ENCODE measurements around the gene RHPN2. TPM values are rescaled to one million over a fixed set of nuclear protein-coding genes. Genes with fewer than 3 reads are reported as not detected.

The RHPN2 gene
- total RNA-seq, 1 experiment from 2014 or later: 32.8 TPM

DNA sequence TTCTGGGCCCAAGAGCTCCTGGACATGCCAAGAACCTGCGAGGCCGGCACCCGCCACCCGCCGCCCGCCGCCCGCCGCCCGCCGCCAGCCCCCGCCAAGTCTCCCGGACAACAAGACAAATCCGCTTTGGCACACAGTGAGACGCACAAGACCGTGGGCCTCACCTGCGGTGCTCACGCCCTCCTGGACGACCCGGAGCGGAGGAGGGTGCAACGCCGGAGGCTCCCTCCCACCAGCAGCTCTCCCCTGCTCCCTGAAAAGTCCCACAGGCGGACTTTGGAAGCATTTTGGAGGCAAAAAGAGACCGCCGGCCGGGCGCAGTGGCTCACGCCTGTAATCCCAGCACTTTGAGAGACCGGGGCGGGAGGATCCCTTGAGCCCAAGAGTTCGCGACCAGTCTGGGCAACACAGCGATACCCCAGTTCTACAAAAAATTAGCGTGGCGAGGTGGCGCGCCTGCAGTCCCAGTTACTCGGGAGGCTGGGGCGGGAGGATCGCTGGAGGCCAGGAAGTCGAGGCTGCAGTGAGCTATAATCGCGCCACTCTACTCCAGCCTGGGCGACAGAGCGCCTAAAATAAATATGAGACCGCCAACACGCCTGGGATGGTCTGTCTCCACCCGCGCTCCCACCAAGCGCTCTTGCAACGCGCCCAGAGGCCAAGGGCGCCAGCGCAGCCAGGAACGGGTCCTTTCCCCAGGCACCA lies 783 bp downstream of the RHPN2 start:
- Histone ChIP-seq H3K9me2 (replicated peaks; ENCODE audit: low read length) (no peaks in the 10 kb centered on the region), H3K36me3 (ENCODE audit: low read depth, low read length) (no peaks in the 10 kb centered on the region), H3K4me3 (ENCODE audit: low read length) (peak overlapping the region; percentile 93), H3K27ac (ENCODE audit: low read length) (no peak overlapping the region), H3K79me2 (ENCODE audit: low read length) (peaks cover 53% of the 10 kb centered on the region), H3K9ac (ENCODE audit: low read length) (peak overlapping the region; percentile 83), H3F3A (ENCODE audit: low read length, unreplicated experiment) (no peaks in the 10 kb centered on the region), H2AFZ (ENCODE audit: low read length) (no peak overlapping the region), H3K4me2 (ENCODE audit: low read length) (peak overlapping the region; percentile 93), H3K9me3 (ENCODE audit: low read length) (no peaks in the 10 kb centered on the region), H3K27me3 (ENCODE audit: low read length) (no peaks in the 10 kb centered on the region), H3K4me1 (ENCODE audit: insufficient read depth, low read length) (peaks cover 7% of the 10 kb centered on the region), H4K20me1 (ENCODE audit: low read length) (peaks cover 30% of the 10 kb centered on the region)
- TF ChIP-seq, protein P1, sequence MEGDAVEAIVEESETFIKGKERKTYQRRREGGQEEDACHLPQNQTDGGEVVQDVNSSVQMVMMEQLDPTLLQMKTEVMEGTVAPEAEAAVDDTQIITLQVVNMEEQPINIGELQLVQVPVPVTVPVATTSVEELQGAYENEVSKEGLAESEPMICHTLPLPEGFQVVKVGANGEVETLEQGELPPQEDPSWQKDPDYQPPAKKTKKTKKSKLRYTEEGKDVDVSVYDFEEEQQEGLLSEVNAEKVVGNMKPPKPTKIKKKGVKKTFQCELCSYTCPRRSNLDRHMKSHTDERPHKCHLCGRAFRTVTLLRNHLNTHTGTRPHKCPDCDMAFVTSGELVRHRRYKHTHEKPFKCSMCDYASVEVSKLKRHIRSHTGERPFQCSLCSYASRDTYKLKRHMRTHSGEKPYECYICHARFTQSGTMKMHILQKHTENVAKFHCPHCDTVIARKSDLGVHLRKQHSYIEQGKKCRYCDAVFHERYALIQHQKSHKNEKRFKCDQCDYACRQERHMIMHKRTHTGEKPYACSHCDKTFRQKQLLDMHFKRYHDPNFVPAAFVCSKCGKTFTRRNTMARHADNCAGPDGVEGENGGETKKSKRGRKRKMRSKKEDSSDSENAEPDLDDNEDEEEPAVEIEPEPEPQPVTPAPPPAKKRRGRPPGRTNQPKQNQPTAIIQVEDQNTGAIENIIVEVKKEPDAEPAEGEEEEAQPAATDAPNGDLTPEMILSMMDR (conservative IDR thresholded peaks at IDR 0.05; ENCODE audit: low read depth, low read length): no peak
- TF ChIP-seq EZH2 (IDR thresholded peaks at IDR 0.05; ENCODE audit: low read length, unreplicated experiment) (no peak), EZH2phosphoT487 (IDR thresholded peaks at IDR 0.05; ENCODE audit: borderline replicate concordance, low read length) (no peak)
- ATAC-seq (peak; percentile 18), DNase-seq (no peak)
- intact Hi-C loops (cut with micrococcal nuclease): no loop called here
- POLR2A ChIA-PET (ENCODE audit: unreplicated experiment): no interaction called here
- CTCF ChIA-PET: no interaction called here
- no TSS peak for BruUV-seq (replicated peaks)

DNA sequence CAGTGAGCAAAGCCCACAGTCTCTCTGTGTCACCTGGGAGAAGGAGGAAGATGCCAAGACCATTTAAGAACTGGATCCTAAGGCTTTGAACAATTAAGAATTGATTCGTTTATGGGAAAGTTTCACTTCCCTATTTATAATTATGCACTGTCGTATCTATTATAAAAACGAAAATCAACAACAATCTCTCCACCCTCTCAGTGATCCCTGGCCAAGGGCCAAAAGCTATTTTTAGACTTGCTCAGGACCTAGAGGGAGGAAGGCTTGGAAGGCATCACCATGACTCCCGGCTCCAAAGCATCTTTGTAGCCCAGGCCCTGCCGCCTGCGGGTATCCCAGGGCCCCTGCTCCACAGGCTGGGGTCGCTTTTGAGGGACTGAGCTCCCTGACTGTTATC lies 1.3 kb downstream of the RHPN2 start:
- intact Hi-C loops (cut with micrococcal nuclease): no loop called here
- no TSS peak for BruUV-seq (replicated peaks)
- Histone ChIP-seq H3K4me3 (ENCODE audit: low read length) (peak overlapping the region; percentile 93), H4K20me1 (ENCODE audit: low read length) (peaks cover 30% of the 10 kb centered on the region), H3K9me2 (replicated peaks; ENCODE audit: low read length) (no peaks in the 10 kb centered on the region), H3K9me3 (ENCODE audit: low read length) (no peaks in the 10 kb centered on the region), H3K4me2 (ENCODE audit: low read length) (peak overlapping the region; percentile 93), H3K4me1 (ENCODE audit: insufficient read depth, low read length) (peaks cover 7% of the 10 kb centered on the region), H3K27me3 (ENCODE audit: low read length) (no peaks in the 10 kb centered on the region), H2AFZ (ENCODE audit: low read length) (no peak overlapping the region), H3K9ac (ENCODE audit: low read length) (peak overlapping the region; percentile 40), H3K36me3 (ENCODE audit: low read depth, low read length) (no peaks in the 10 kb centered on the region), H3K79me2 (ENCODE audit: low read length) (peaks cover 58% of the 10 kb centered on the region), H3F3A (ENCODE audit: low read length, unreplicated experiment) (no peaks in the 10 kb centered on the region), H3K27ac (ENCODE audit: low read length) (no peak overlapping the region)
- ATAC-seq (no peak), DNase-seq (peak; percentile 43)
- POLR2A ChIA-PET (ENCODE audit: unreplicated experiment): no interaction called here
- CTCF ChIA-PET: no interaction called here
- TF ChIP-seq EZH2 (IDR thresholded peaks at IDR 0.05; ENCODE audit: low read length, unreplicated experiment) (no peak), EZH2phosphoT487 (IDR thresholded peaks at IDR 0.05; ENCODE audit: borderline replicate concordance, low read length) (no peak)
- TF ChIP-seq, protein P1 (conservative IDR thresholded peaks at IDR 0.05; ENCODE audit: low read depth, low read length): no peak

DNA sequence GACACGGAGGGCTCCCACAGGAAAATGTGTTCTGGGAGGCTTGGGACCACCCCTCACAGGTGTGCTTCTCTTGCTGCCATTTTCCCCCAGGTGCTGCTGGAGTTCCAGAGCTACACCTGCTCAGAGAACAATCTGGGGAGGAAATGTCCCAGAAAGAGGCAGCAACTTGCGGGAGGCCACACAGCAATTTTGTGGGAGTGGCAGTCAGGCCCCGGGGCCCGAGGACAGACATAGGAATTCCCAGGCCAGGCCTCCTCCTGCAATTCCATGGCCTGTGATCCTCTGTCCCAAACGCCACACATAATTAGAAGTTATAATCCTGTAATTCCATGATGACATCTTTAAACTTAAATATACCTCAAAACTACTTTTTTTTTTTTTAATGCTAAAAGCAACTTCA lies 1.8 kb downstream of the RHPN2 start:
- DNase-seq (no peak), ATAC-seq (no peak)
- H2AFZ ChIP-seq (ENCODE audit: low read length): no peak overlapping the region
- H3K79me2 ChIP-seq (ENCODE audit: low read length): peaks cover 63% of the 10 kb centered on the region
- H3K9ac ChIP-seq (ENCODE audit: low read length): peak overlapping the region; percentile 40; the same call in 1 of the 2 replicates
- H3F3A ChIP-seq (ENCODE audit: low read length, unreplicated experiment): no peaks in the 10 kb centered on the region
- H3K36me3 ChIP-seq (ENCODE audit: low read depth, low read length): no peaks in the 10 kb centered on the region
- peak overlapping the region; percentile 93 for H3K4me2 ChIP-seq (ENCODE audit: low read length)
- H3K9me2 ChIP-seq (replicated peaks; ENCODE audit: low read length): no peaks in the 10 kb centered on the region
- no peak overlapping the region for H3K27ac ChIP-seq (ENCODE audit: low read length)
- intact Hi-C loops (cut with micrococcal nuclease): no loop called here
- POLR2A ChIA-PET (ENCODE audit: unreplicated experiment): no interaction called here
- peaks cover 30% of the 10 kb centered on the region for H4K20me1 ChIP-seq (ENCODE audit: low read length)
- H3K4me3 ChIP-seq (ENCODE audit: low read length): peak overlapping the region; percentile 93
- no peaks in the 10 kb centered on the region for H3K9me3 ChIP-seq (ENCODE audit: low read length)
- TF ChIP-seq EZH2 (IDR thresholded peaks at IDR 0.05; ENCODE audit: low read length, unreplicated experiment) (no peak), EZH2phosphoT487 (IDR thresholded peaks at IDR 0.05; ENCODE audit: borderline replicate concordance, low read length) (no peak)
- TF ChIP-seq, protein P1 (conservative IDR thresholded peaks at IDR 0.05; ENCODE audit: low read depth, low read length): no peak
- TSS peak; percentile 57 for BruUV-seq (replicated peaks)
- CTCF ChIA-PET: no interaction called here
- H3K4me1 ChIP-seq (ENCODE audit: insufficient read depth, low read length): peaks cover 7% of the 10 kb centered on the region
- H3K27me3 ChIP-seq (ENCODE audit: low read length): no peaks in the 10 kb centered on the region
